K562 (cell line): ENCODE measurements around the gene FTH1. TPM values are rescaled to one million over a fixed set of nuclear protein-coding genes. Genes with fewer than 3 reads are reported as not detected.
A peak's percentile ranks its signal among the peaks of the same experiment; 100 is the strongest.

Source experiments
- ADNP ChIP-seq: fragments of 200-800 bp; sonication (Bioruptor generic); IDR thresholded peaks from 2 replicates; pipeline ENCODE4 v1.6.1; 2016; ENCODE audit warnings: missing genetic modification characterization, missing compliant biosample characterization
- ARID3A ChIP-seq: IDR thresholded peaks from 2 replicates; pipeline ENCODE4 v1.6.1; 2012; ENCODE audit warnings: low read depth, low read length, improper control_type of control experiment, borderline replicate concordance
- BMI1 ChIP-seq: fragments of 150-350 bp; IDR thresholded peaks from 2 replicates; pipeline ENCODE4 v1.6.1; 2014; ENCODE audit warnings: low read length
- BRF2 ChIP-seq: IDR thresholded peaks from 3 replicates; pipeline ENCODE4 v1.6.1; 2011; ENCODE audit warnings: borderline replicate concordance, mild to moderate bottlenecking; ENCODE audit not compliant: insufficient read length, insufficient read depth
- CEBPG ChIP-seq, 3 experiments: fragments of 200-800 bp in 1 of 3; sonication (Bioruptor generic) in 1 of 3; sonication (generic) in 1 of 3; formaldehyde crosslinking in 1 of 3; IDR thresholded peaks in 2 of 3; conservative IDR thresholded peaks in 1 of 3; 2 replicates each; pipeline versions ENCODE4 v1.6.1 to v1.8.0; 2016 to 2022; ENCODE audit warnings: missing compliant biosample characterization in 2 of 3, missing genetic modification characterization in 2 of 3, mild to moderate bottlenecking in 1 of 3, missing genetic modification reagents in 1 of 3
- CREB3L1 ChIP-seq: fragments of 450-650 bp; IDR thresholded peaks from 2 replicates; pipeline ENCODE4 v1.6.1; 2014; ENCODE audit warnings: low read depth, mild to moderate bottlenecking, moderate library complexity, borderline replicate concordance
- DEAF1 ChIP-seq: fragments of 450-650 bp; formaldehyde crosslinking; IDR thresholded peaks from 2 replicates; pipeline ENCODE4 v1.4.0; 2020; ENCODE audit warnings: mild to moderate bottlenecking, moderate library complexity
- FIP1L1 ChIP-seq: fragments of 200-400 bp; formaldehyde crosslinking; IDR thresholded peaks from 2 replicates; pipeline ENCODE4 v1.6.1; 2018; ENCODE audit warnings: mild to moderate bottlenecking, low read depth, low read length; ENCODE audit not compliant: poor library complexity, severe bottlenecking
- MED1 ChIP-seq: sonication (generic); formaldehyde crosslinking; IDR thresholded peaks from 2 replicates; pipeline ENCODE4 v1.8.1; 2023; ENCODE audit warnings: missing genetic modification reagents, borderline replicate concordance
- NFIC ChIP-seq: fragments of 450-650 bp; IDR thresholded peaks from 2 replicates; pipeline ENCODE4 v1.6.1; 2017; ENCODE audit warnings: mild to moderate bottlenecking, inconsistent platforms
- RBBP5 ChIP-seq: fragments of 200-600 bp; sonication (generic); IDR thresholded peaks from 2 replicates; pipeline ENCODE4 v1.6.1; 2012; ENCODE audit warnings: borderline replicate concordance, mild to moderate bottlenecking, low read length, control low read depth, inconsistent platforms; ENCODE audit not compliant: insufficient read depth, poor library complexity, severe bottlenecking
- RBM39 ChIP-seq: fragments of 200-400 bp; formaldehyde crosslinking; optimal IDR thresholded peaks from 2 replicates; pipeline ENCODE3; 2018; ENCODE audit warnings: low read depth, low read length
- SRF ChIP-seq, 2 experiments: fragments of 250-450, 450-650 bp in 1 of 2; sonication (Bioruptor Pico) in 1 of 2; sonication (generic) in 1 of 2; formaldehyde crosslinking; IDR thresholded peaks; 2 replicates each; pipeline versions ENCODE4 v1.5.0 to v1.5.1; 2020 to 2022; ENCODE audit warnings: mild to moderate bottlenecking in 1 of 2, missing genetic modification reagents in 1 of 2
- TARDBP ChIP-seq: fragments of 450-650 bp; IDR thresholded peaks from 2 replicates; pipeline ENCODE4 v1.6.1; 2016
- XRCC3 ChIP-seq: fragments of 450-650 bp; IDR thresholded peaks from 2 replicates; pipeline ENCODE4 v1.6.1; 2017; ENCODE audit warnings: mild to moderate bottlenecking, moderate library complexity
- XRCC5 ChIP-seq: fragments of 200-400 bp; formaldehyde crosslinking; IDR thresholded peaks from 2 replicates; pipeline ENCODE4 v1.6.1; 2017; ENCODE audit warnings: low read depth, mild to moderate bottlenecking, low read length
- ZBTB33 ChIP-seq: sonication (generic); formaldehyde crosslinking; IDR thresholded peaks from 2 replicates; pipeline ENCODE4 v1.8.1; 2023; ENCODE audit warnings: mild to moderate bottlenecking, missing genetic modification reagents
- polyA plus RNA-seq, 8 experiments: library from polyadenylated mRNA; depleted of rRNA in 4 of 8; stranded (reverse) in 5 of 8; unstranded in 3 of 8; fragments of >200 nt; fragmentation: Nextera tagmentation in 2 of 8; fragmentation: Illumina TruSeq in 1 of 8; extraction: Ambion mirVana in 2 of 8; extraction: Trizol in 1 of 8; gene quantifications; 2 replicates each; pipeline versions ENCODE4 v1.2.1 to v1.2.3, GENCODE V29; 2011 to 2014; ENCODE audit warnings: inconsistent platforms in 1 of 8, missing spikeins in 1 of 8
- total RNA-seq, 7 experiments: library from RNA; depleted of rRNA in 6 of 7; stranded (reverse); fragments of >200 nt in 6 of 7; fragmentation: Illumina TruSeq in 2 of 7; extraction: Trizol in 2 of 7; gene quantifications; 2 replicates each; pipeline versions ENCODE4 v1.2.1 to v1.2.3, GENCODE V29; 2011 to 2021; ENCODE audit warnings: low replicate concordance in 1 of 7

The FTH1 gene
- total and polyA plus RNA-seq, 9 of the 15 experiments (the other 6 are each of a cell fraction or from before 2014, with no cell fraction given) = 370 to 3,146 (median 802) TPM

- TF ChIP-seq XRCC5 (peak; percentile 95; the same call in 1 of the 2 replicates), NFIC (peak; percentile 96), BRF2 (no peak), DEAF1 (CRISPR knock-in tag) (peak; percentile 68), ADNP (tag) (no peak), FIP1L1 (no peak), XRCC3 (no peak), ARID3A (no peak), BMI1 (no peak), MED1 (CRISPR knock-in tag) (no peak), CEBPG (CRISPR knock-in tag; IDR thresholded peaks at IDR 0.05) (no peak), CEBPG (tag; conservative IDR thresholded peaks at IDR 0.05 in 1 of 2, IDR thresholded peaks at IDR 0.05 in 1 of 2) (no peak), TARDBP (0 out of 2 replicates have a peak, but pooled peaks have one; percentile 20), ZBTB33 (CRISPR knock-in tag) (peak; percentile 39), RBM39 (no peak), SRF (CRISPR knock-in tag; IDR thresholded peaks at IDR 0.05) (peak in 1 of 2 experiments; percentile 68; a peak in 1 of 4 replicates), RBBP5 (no peak), CREB3L1 (peak; percentile 46; the same call in 1 of the 2 replicates)
Measured at GRCh38 chr11:61971248-61972111, 4.0 kb upstream of the FTH1 start (continued).
